IMR-90 (cell line): ENCODE results near the gene ZNF302. TPM values are rescaled to one million over a fixed set of nuclear protein-coding genes. Genes with fewer than 3 reads are reported as not detected.
A peak's percentile ranks its signal among the peaks of the same experiment; 100 is the strongest.

ENCODE experiments used
- ATAC-seq: fragments of 200-7000 bp; cut with Tn5 transposase; 2 replicates; pipeline ENCODE4 v1.9.1; 2020; ENCODE audit warnings: low read depth, mild to moderate bottlenecking, moderate library complexity
- BruUV-seq: library from RNA; stranded (reverse); fragments of 400-500 nt; replicated peaks from 2 replicates; lab custom pipeline; 2021; lab: Mats Ljungman, UMichigan
- CTCF ChIA-PET: fragments of 300-600 bp; formaldehyde crosslinking; extraction: SDS; loops from one replicate; lab custom pipeline; 2021; ENCODE audit warnings: antibody characterized with exemption; lab: Yijun Ruan, JAX
- POLR2A ChIA-PET: fragments of 300-600 bp; sonication (Branson Sonifier 250); formaldehyde crosslinking; loops from one replicate; lab custom pipeline; 2022; ENCODE audit warnings: antibody characterized with exemption; ENCODE audit not compliant: unreplicated experiment; lab: Charles Lee
- DNase-seq: peaks from one replicate; pipeline ENCODE4 v3.0.0; 2013
- H2AFZ ChIP-seq: replicated peaks from 2 replicates; pipeline ENCODE3; 2013; ENCODE audit warnings: low read length, mild to moderate bottlenecking; ENCODE audit not compliant: poor library complexity
- H2AK5ac ChIP-seq: 2 replicates; pipeline ENCODE4 v1.6.1; 2013; ENCODE audit warnings: low read depth, low read length, inconsistent platforms
- H2AK9ac ChIP-seq: replicated peaks from 2 replicates; pipeline ENCODE3; 2013; ENCODE audit warnings: mild to moderate bottlenecking, low read depth, low read length, moderate library complexity; ENCODE audit not compliant: poor library complexity
- H2BK120ac ChIP-seq: 2 replicates; pipeline ENCODE4 v1.6.1; 2013; ENCODE audit warnings: low read depth, low read length, inconsistent platforms
- H2BK15ac ChIP-seq: 3 replicates; pipeline ENCODE4 v1.6.1; 2013; ENCODE audit warnings: low read depth, low read length, inconsistent platforms
- H2BK20ac ChIP-seq: 2 replicates; pipeline ENCODE4 v1.6.1; 2013; ENCODE audit warnings: low read depth, mild to moderate bottlenecking, inconsistent platforms, low read length, moderate library complexity
- H2BK5ac ChIP-seq: 2 replicates; pipeline ENCODE4 v1.6.1; 2013; ENCODE audit warnings: mild to moderate bottlenecking, low read depth, low read length, inconsistent platforms; ENCODE audit not compliant: poor library complexity, severe bottlenecking
- H3K14ac ChIP-seq: replicated peaks from 2 replicates; pipeline ENCODE4 v1.6.1; 2013; ENCODE audit warnings: low read depth, low read length, inconsistent platforms
- H3K18ac ChIP-seq: 2 replicates; pipeline ENCODE4 v1.6.1; 2013; ENCODE audit warnings: low read depth, low read length, control low read depth
- H3K23ac ChIP-seq: 2 replicates; pipeline ENCODE4 v1.6.1; 2013; ENCODE audit warnings: low read depth, low read length, inconsistent platforms
- H3K27ac ChIP-seq: 2 replicates; pipeline ENCODE4 v1.5.1; 2013; ENCODE audit warnings: mild to moderate bottlenecking, control low read depth, low read length; ENCODE audit not compliant: insufficient read depth
- H3K27me3 ChIP-seq: 2 replicates; pipeline ENCODE4 v1.6.1; 2013; ENCODE audit warnings: low read length; ENCODE audit not compliant: control insufficient read depth, insufficient read depth
- H3K36me3 ChIP-seq: 2 replicates; pipeline ENCODE4 v1.6.1; 2013; ENCODE audit warnings: low read length, mixed read lengths; ENCODE audit not compliant: control insufficient read depth, insufficient read depth
- H3K4ac ChIP-seq: 2 replicates; pipeline ENCODE4 v1.6.1; 2013; ENCODE audit warnings: low read depth, low read length, inconsistent platforms
- H3K4me1 ChIP-seq: 2 replicates; pipeline ENCODE4 v1.6.1; 2013; ENCODE audit warnings: low read length, mixed read lengths; ENCODE audit not compliant: control insufficient read depth, insufficient read depth
- H3K4me2 ChIP-seq: 2 replicates; pipeline ENCODE4 v1.6.1; 2013; ENCODE audit warnings: low read depth, mild to moderate bottlenecking, control low read depth, low read length, moderate library complexity
- H3K4me3 ChIP-seq: 2 replicates; pipeline ENCODE4 v1.5.1; 2013; ENCODE audit warnings: low read depth, mild to moderate bottlenecking, control low read depth, low read length, moderate library complexity; ENCODE audit not compliant: insufficient read depth
- H3K56ac ChIP-seq: 2 replicates; pipeline ENCODE4 v1.6.1; 2013; ENCODE audit warnings: low read length, inconsistent platforms; ENCODE audit not compliant: insufficient read depth; ENCODE audit errors: extremely low read depth
- H3K79me1 ChIP-seq, 2 experiments: 2 replicates each; pipeline ENCODE4 v1.6.1; 2013; ENCODE audit warnings: low read length in 2 of 2, inconsistent platforms in 1 of 2, low read depth in 1 of 2
- H3K9ac ChIP-seq: 2 replicates; pipeline ENCODE4 v1.6.1; 2013; ENCODE audit warnings: low read depth, low read length, control low read depth
- H3K9me1 ChIP-seq: 2 replicates; pipeline ENCODE4 v1.6.1; 2013; ENCODE audit warnings: low read length, inconsistent platforms; ENCODE audit not compliant: insufficient read depth
- H3K9me3 ChIP-seq: 2 replicates; pipeline ENCODE4 v1.6.1; 2013; ENCODE audit warnings: low read length; ENCODE audit not compliant: control insufficient read depth, insufficient read depth
- H4K20me1 ChIP-seq: 2 replicates; pipeline ENCODE4 v1.6.1; 2013; ENCODE audit warnings: low read length, inconsistent platforms; ENCODE audit not compliant: insufficient read depth
- H4K5ac ChIP-seq: 2 replicates; pipeline ENCODE4 v1.6.1; 2013; ENCODE audit warnings: mild to moderate bottlenecking, low read depth, low read length, control low read depth
- H4K8ac ChIP-seq, 2 experiments: 2 replicates each; pipeline ENCODE4 v1.6.1; 2013; ENCODE audit warnings: low read depth in 2 of 2, low read length in 2 of 2, control low read depth in 1 of 2, inconsistent platforms in 1 of 2
- H4K91ac ChIP-seq: 2 replicates; pipeline ENCODE4 v1.6.1; 2013; ENCODE audit warnings: low read depth, low read length, inconsistent platforms; ENCODE audit not compliant: insufficient read depth
- BHLHE40 ChIP-seq: fragments of 150-350 bp; IDR thresholded peaks from 2 replicates; pipeline ENCODE4 v1.6.1; 2016; ENCODE audit warnings: mild to moderate bottlenecking, low read depth, low read length
- CEBPB ChIP-seq: IDR thresholded peaks from 2 replicates; pipeline ENCODE4 v1.6.1; 2012; ENCODE audit warnings: low read depth, low read length, improper control_type of control experiment
- CHD1 ChIP-seq: IDR thresholded peaks from 2 replicates; pipeline ENCODE4 v1.6.1; 2012; ENCODE audit warnings: low read depth, low read length, improper control_type of control experiment
- CTCF ChIP-seq: conservative IDR thresholded peaks from 2 replicates; pipeline ENCODE4 v1.5.1; 2012; ENCODE audit warnings: mild to moderate bottlenecking, low read depth, low read length, improper control_type of control experiment
- ELK1 ChIP-seq: fragments of 150-350 bp; IDR thresholded peaks from 2 replicates; pipeline ENCODE4 v1.6.1; 2016; ENCODE audit warnings: low read depth, mild to moderate bottlenecking, low read length, moderate library complexity, borderline replicate concordance
- FOS ChIP-seq: fragments of 150-350 bp; IDR thresholded peaks from 2 replicates; pipeline ENCODE4 v1.6.1; 2016; ENCODE audit warnings: low read depth, low read length
- MAFK ChIP-seq: IDR thresholded peaks from 2 replicates; pipeline ENCODE4 v1.6.1; 2012; ENCODE audit warnings: low read depth, low read length, improper control_type of control experiment
- MXI1 ChIP-seq: IDR thresholded peaks from 2 replicates; pipeline ENCODE4 v1.6.1; 2012; ENCODE audit warnings: low read depth, mild to moderate bottlenecking, low read length, moderate library complexity, borderline replicate concordance
- NFE2L2 ChIP-seq: fragments of 150-350 bp; IDR thresholded peaks from 2 replicates; pipeline ENCODE4 v1.6.1; 2016; ENCODE audit warnings: low read depth, mild to moderate bottlenecking, low read length
- POLR2A ChIP-seq: IDR thresholded peaks from 2 replicates; pipeline ENCODE4 v1.6.1; 2012; ENCODE audit warnings: mild to moderate bottlenecking, low read depth, low read length
- RAD21 ChIP-seq: IDR thresholded peaks from 2 replicates; pipeline ENCODE4 v1.6.1; 2012; ENCODE audit warnings: low read length, improper control_type of control experiment
- RCOR1 ChIP-seq: IDR thresholded peaks from 2 replicates; pipeline ENCODE4 v1.6.1; 2012; ENCODE audit warnings: mild to moderate bottlenecking, low read length, improper control_type of control experiment; ENCODE audit not compliant: insufficient replicate concordance
- RFX5 ChIP-seq: IDR thresholded peaks from 2 replicates; pipeline ENCODE4 v1.8.0; 2012; ENCODE audit warnings: low read depth, mild to moderate bottlenecking, low read length, moderate library complexity
- SMC3 ChIP-seq: fragments of 150-350 bp; IDR thresholded peaks from 2 replicates; pipeline ENCODE4 v1.6.1; 2016; ENCODE audit warnings: low read depth, mild to moderate bottlenecking, antibody characterized with exemption, low read length, moderate library complexity
- USF2 ChIP-seq: fragments of 150-350 bp; IDR thresholded peaks from 2 replicates; pipeline ENCODE4 v1.6.1; 2017; ENCODE audit warnings: mild to moderate bottlenecking, antibody characterized with exemption, low read length, low read depth
- WGBS, 2 experiments: methylation state at CpG; one replicate each; pipeline versions ENCODE4 v1.1.5 to v1.1.7; 2013; ENCODE audit warnings: missing lambda C conversion rate in 2 of 2; ENCODE audit not compliant: insufficient read length in 1 of 2; ENCODE audit errors: extremely low coverage in 2 of 2; 5-methylcytosine and 5-hydroxymethylcytosine counted together
- dilution Hi-C: fragments of 300-500 bp; cut with HindIII; formaldehyde crosslinking; loops from one replicate; pipeline ENCODE4 v1.14.3; 2018; ENCODE audit warnings: low sequenced_read_pairs; ENCODE audit not compliant: unreplicated experiment
- in situ Hi-C: fragments of 300-500 bp; cut with MboI; formaldehyde crosslinking; loops from 3 replicates; pipeline ENCODE4 v1.14.3; 2019; ENCODE audit warnings: low sequenced_read_pairs, inconsistent platforms, mixed read lengths
- intact Hi-C: fragments of 100-400 bp; cut with micrococcal nuclease; formaldehyde crosslinking; loops from 2 replicates; pipeline ENCODE4 v1.10.0; 2022
- polyA plus RNA-seq, 3 experiments: library from polyadenylated mRNA; depleted of rRNA; stranded (reverse); fragments of >200 nt; gene quantifications; 2 replicates each; pipeline ENCODE4 v1.2.3, GENCODE V29; 2012; ENCODE audit warnings: low replicate concordance in 1 of 3
- total RNA-seq: library from RNA; depleted of rRNA; stranded (reverse); fragments of >200 nt; gene quantifications from 2 replicates; pipeline ENCODE4 v1.2.3, GENCODE V29; 2012

Gene ZNF302
- total and polyA plus RNA-seq, 2 of the 4 experiments (the other 2 are of a cell fraction) = 9.1 to 9.5 TPM

GRCh38 chr19:34666200-34666957 is 11.1 kb upstream of the ZNF302 start:
- H3K4me2 ChIP-seq = no peak overlapping the region
- no peak for TF ChIP-seq NFE2L2
- no peak for TF ChIP-seq CHD1
- no peak for TF ChIP-seq POLR2A
- no peak for TF ChIP-seq CTCF
- no peak for TF ChIP-seq RAD21
- TF ChIP-seq MAFK = no peak
- no peak for TF ChIP-seq ELK1
- no peak for TF ChIP-seq RCOR1
- no peak for TF ChIP-seq SMC3
- no peak for TF ChIP-seq USF2
- no peak for TF ChIP-seq RFX5
- no peak for TF ChIP-seq BHLHE40
- TF ChIP-seq CEBPB = no peak
- TF ChIP-seq FOS = no peak
- TF ChIP-seq MXI1 = no peak
- no peaks in the 10 kb centered on the region for H3K27me3 ChIP-seq
- no peak overlapping the region for H2AK5ac ChIP-seq
- H3K23ac ChIP-seq = no peak overlapping the region
- no peak overlapping the region for H3K14ac ChIP-seq
- peak overlapping the region; percentile 100 for H4K5ac ChIP-seq
- no peaks in the 10 kb centered on the region for H3K36me3 ChIP-seq
- BruUV-seq = no TSS peak
- no peak overlapping the region for H2BK120ac ChIP-seq
- H3K9ac ChIP-seq = no peak overlapping the region
- peaks cover 5% of the 10 kb centered on the region for H3K4me1 ChIP-seq
- CTCF ChIA-PET = no interaction called here
- no peak overlapping the region for H3K27ac ChIP-seq
- WGBS, 2 experiments = 85% methylated on average over 13 of the region's 25 CpGs; no CpG with 5 or more reads in 1 of the 2 experiments
- dilution Hi-C loops (no loop called here), in situ Hi-C loops (no loop called here), intact Hi-C loops (no loop called here)
- H2BK15ac ChIP-seq = no peak overlapping the region
- no peak for DNase-seq
- H2BK20ac ChIP-seq = no peak overlapping the region
- peak overlapping the region; percentile 70 for H2AK9ac ChIP-seq
- H3K4me3 ChIP-seq = no peak overlapping the region
- H3K4ac ChIP-seq = no peak overlapping the region
- no peaks in the 10 kb centered on the region for H3K9me3 ChIP-seq
- peak overlapping the region in 1 of 2 experiments; percentile 97; a peak in 3 of 4 replicates for H4K8ac ChIP-seq
- H3K56ac ChIP-seq = no peak overlapping the region
- H3K18ac ChIP-seq = no peak overlapping the region
- no peaks in the 10 kb centered on the region for H3K9me1 ChIP-seq
- POLR2A ChIA-PET = no interaction called here
- H2AFZ ChIP-seq = peak overlapping the region; percentile 90
- no peak overlapping the region for H4K91ac ChIP-seq
- H2BK5ac ChIP-seq = no peak overlapping the region
- no peaks in the 10 kb centered on the region for H4K20me1 ChIP-seq
- ATAC-seq = no peak
- H3K79me1 ChIP-seq = no peaks in the 10 kb centered on the region
